ENCODE data around the gene SGSM1.

DNA sequence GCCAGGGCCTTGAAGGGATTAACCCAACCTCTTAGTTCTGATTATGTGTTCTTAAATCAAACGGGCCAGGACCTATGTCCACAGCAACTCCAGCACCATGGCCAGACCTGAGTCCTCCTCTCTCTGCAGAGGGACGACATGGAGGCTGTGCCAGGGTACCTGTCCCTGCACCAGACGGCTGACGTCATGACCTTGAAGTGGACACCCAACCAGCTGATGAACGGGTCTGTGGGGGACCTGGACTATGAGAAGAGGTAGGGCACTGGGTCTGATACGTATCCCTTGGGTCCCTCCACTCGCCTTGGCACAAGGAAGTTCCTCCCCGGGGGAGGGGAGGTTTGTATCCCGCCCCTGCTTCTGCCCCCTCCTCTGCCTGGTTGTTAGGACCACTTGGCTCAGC is 53.6 kb downstream of the SGSM1 start:
- TF ChIP-seq, protein P1, sequence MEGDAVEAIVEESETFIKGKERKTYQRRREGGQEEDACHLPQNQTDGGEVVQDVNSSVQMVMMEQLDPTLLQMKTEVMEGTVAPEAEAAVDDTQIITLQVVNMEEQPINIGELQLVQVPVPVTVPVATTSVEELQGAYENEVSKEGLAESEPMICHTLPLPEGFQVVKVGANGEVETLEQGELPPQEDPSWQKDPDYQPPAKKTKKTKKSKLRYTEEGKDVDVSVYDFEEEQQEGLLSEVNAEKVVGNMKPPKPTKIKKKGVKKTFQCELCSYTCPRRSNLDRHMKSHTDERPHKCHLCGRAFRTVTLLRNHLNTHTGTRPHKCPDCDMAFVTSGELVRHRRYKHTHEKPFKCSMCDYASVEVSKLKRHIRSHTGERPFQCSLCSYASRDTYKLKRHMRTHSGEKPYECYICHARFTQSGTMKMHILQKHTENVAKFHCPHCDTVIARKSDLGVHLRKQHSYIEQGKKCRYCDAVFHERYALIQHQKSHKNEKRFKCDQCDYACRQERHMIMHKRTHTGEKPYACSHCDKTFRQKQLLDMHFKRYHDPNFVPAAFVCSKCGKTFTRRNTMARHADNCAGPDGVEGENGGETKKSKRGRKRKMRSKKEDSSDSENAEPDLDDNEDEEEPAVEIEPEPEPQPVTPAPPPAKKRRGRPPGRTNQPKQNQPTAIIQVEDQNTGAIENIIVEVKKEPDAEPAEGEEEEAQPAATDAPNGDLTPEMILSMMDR (IDR thresholded peaks at IDR 0.05; ENCODE audit: borderline replicate concordance, extremely low read depth, low read length, poor library complexity, severe bottlenecking), result no peak
- TF ChIP-seq EZH2 (IDR thresholded peaks at IDR 0.05; ENCODE audit: borderline replicate concordance, low read depth, low read length, severe bottlenecking), result no peak

All from DND-41 (cell line).